Peyer's patch (tissue), 4 donors: Measurements from ENCODE around the gene MYO3B. TPM values are rescaled to one million over a fixed set of nuclear protein-coding genes. Genes with fewer than 3 reads are reported as not detected.

ENCODE experiments used
- DNase-seq, 3 donors: peaks; one replicate each; pipeline ENCODE4 v3.0.0-alpha.2; 2017 to 2019
- H3K27ac ChIP-seq, 4 donors: fragments of 200-600 bp; sonication (generic); one replicate each; pipeline ENCODE4 v1.5.1; 2016 to 2019
- H3K27me3 ChIP-seq, 2 donors: fragments of 200-600 bp; sonication (generic); one replicate each; pipeline ENCODE4 v1.5.1; 2019
- H3K36me3 ChIP-seq, 3 donors: fragments of 200-600 bp; sonication (generic); one replicate each; pipeline ENCODE4 v1.5.1; 2016 to 2019
- H3K4me1 ChIP-seq, 4 donors: fragments of 200-600 bp; sonication (generic); one replicate each; pipeline ENCODE4 v1.5.1; 2016 to 2019
- H3K4me3 ChIP-seq, 4 donors: fragments of 200-600 bp; sonication (generic); 1 replicate in 3 of 4; 2 replicates in 1 of 4; pipeline ENCODE4 v1.5.1; 2016 to 2019; ENCODE audit warnings: mild to moderate bottlenecking in 1 of 4
- H3K9me3 ChIP-seq, 4 donors: fragments of 200-600 bp; sonication (generic); one replicate each; pipeline ENCODE4 v1.5.1; 2016 to 2019; ENCODE audit warnings: mild to moderate bottlenecking in 1 of 4
- POLR2A ChIP-seq, 2 donors: fragments of 450-650 bp; IDR thresholded peaks; one replicate each; pipeline ENCODE4 v1.5.1; 2017; ENCODE audit warnings: antibody characterized with exemption in 2 of 2, mild to moderate bottlenecking in 2 of 2, moderate library complexity in 2 of 2
- total RNA-seq, 4 donors: library from RNA; depleted of rRNA; stranded (reverse); fragments of >200 nt; gene quantifications; one replicate each; pipeline ENCODE4 v1.1.0, GENCODE V29; 2016
- TF ChIP-seq, protein P1 (sequence below), 6 experiments: fragments of 450-650 bp in 4 of 6; fragments of 200-600 bp in 2 of 6; sonication (generic) in 1 of 6; IDR thresholded peaks; one replicate each; pipeline ENCODE4 v1.5.1; 2017 to 2019; ENCODE audit warnings: antibody characterized with exemption in 6 of 6, mild to moderate bottlenecking in 3 of 6, moderate library complexity in 1 of 6

MYO3B gene
- total RNA-seq, 4 donors from 2014 or later, result not detected

DNA sequence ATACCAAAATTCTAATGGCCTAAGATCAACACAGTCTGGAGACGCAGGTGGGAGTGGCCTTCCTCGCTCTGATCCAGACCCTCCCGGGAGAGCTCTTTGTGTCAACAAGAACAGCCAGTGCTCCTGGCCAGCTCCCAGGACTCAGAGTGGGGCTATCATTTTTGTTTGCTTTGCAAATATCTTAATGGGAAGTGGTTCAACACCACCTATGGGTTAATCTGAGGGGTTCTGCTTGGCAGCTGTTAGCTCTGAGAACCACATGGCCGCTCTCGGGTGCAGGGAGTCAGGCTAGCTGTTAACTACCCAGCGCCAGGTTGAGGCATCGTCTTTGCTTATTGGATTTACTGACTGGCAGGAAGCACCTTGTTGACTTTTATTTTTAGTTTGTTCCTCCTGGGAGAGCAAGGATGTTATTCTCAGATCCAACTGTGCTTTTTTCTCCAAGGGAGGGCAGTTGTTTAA, 352.4 kb downstream of the MYO3B start:
- Histone ChIP-seq H3K9me3 (no peaks in the 10 kb centered on the region), H3K27me3 (no peaks in the 10 kb centered on the region), H3K27ac (peak overlapping the region in 2 of 4 donors; percentile 46 to 50), H3K4me3 (peak overlapping the region in 1 of 4 donors; percentile 11), H3K36me3 (no peaks in the 10 kb centered on the region), H3K4me1 (peaks cover 0 to 8% (median 0%) of the 10 kb centered on the region in 4 donors)
- DNase-seq, result peak; percentile 22 to 83 (median 73)
- TF ChIP-seq, protein P1, sequence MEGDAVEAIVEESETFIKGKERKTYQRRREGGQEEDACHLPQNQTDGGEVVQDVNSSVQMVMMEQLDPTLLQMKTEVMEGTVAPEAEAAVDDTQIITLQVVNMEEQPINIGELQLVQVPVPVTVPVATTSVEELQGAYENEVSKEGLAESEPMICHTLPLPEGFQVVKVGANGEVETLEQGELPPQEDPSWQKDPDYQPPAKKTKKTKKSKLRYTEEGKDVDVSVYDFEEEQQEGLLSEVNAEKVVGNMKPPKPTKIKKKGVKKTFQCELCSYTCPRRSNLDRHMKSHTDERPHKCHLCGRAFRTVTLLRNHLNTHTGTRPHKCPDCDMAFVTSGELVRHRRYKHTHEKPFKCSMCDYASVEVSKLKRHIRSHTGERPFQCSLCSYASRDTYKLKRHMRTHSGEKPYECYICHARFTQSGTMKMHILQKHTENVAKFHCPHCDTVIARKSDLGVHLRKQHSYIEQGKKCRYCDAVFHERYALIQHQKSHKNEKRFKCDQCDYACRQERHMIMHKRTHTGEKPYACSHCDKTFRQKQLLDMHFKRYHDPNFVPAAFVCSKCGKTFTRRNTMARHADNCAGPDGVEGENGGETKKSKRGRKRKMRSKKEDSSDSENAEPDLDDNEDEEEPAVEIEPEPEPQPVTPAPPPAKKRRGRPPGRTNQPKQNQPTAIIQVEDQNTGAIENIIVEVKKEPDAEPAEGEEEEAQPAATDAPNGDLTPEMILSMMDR (IDR thresholded peaks at IDR 0.05), result peak in 2 of 6 experiments; percentile 8 to 12
- no peak for TF ChIP-seq POLR2A (IDR thresholded peaks at IDR 0.05)

DNA sequence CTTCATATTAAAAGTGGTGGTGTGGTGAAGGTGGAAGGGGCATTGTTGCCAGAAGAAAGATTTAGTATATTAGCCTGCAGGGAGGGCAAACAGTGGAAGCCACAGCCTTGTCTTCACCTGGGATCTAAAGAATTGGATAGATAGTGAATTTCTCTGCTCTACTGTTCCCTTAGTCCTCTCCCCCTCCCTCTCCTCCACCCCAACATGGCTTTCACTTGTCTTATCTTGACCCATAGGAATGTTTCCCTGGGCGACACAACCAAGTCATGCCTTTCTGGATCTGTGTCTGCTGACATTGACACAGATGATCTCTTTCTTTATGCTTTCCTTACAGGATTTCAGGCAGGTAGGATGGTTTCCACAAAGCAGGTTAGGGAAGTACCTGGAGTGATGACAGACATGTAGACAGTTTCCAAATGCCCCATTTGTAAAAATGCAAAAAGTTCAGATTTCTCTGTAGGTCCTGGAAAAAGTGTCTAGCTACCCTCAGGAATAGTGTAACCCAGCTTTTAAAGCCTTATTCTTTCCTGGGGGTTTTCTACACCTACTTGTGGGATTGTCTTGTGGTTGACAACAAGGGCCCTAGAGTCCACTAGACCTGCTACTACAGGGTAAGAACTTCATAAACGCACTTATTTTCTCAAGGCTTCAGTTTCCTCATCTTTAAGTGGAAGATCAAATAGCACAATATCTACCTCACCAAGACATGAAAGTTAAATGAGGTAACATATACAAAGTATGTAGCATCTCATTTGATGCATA, 353.0 kb downstream of the MYO3B start:
- H3K4me3 ChIP-seq, result no peak overlapping the region
- no peaks in the 10 kb centered on the region for H3K9me3 ChIP-seq
- H3K27me3 ChIP-seq, result no peaks in the 10 kb centered on the region
- H3K27ac ChIP-seq, result peak overlapping the region in 2 of 4 donors; percentile 46 to 50
- no peak for TF ChIP-seq POLR2A (IDR thresholded peaks at IDR 0.05)
- TF ChIP-seq, protein P1 (IDR thresholded peaks at IDR 0.05), result no peak
- peaks cover 0 to 8% (median 0%) of the 10 kb centered on the region in 4 donors for H3K4me1 ChIP-seq
- H3K36me3 ChIP-seq, result no peaks in the 10 kb centered on the region
- DNase-seq, result no peak

DNA sequence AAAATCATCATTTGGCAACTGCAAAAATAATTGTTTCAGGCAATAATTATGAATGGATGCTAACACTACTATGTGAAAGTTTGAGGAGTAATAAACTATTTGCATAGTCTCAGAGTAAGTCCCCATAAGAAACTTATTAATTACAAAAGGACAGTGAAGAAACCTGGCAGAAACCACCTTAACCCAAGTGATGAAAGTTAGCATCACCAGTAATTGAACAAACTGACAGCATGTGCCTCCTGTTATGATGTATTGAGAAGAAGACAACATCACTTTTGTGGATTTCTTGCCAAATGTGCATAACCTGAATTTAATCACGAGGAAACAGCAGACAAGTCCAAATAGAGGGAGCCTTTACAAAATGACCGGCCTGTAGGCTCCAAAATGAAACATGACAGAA, 353.9 kb downstream of the MYO3B start:
- no peak overlapping the region for H3K27ac ChIP-seq
- TF ChIP-seq POLR2A (IDR thresholded peaks at IDR 0.05), result no peak
- TF ChIP-seq, protein P1 (IDR thresholded peaks at IDR 0.05), result no peak
- DNase-seq, result no peak
- H3K4me1 ChIP-seq, result peaks cover 0 to 8% (median 0%) of the 10 kb centered on the region in 4 donors
- no peaks in the 10 kb centered on the region for H3K9me3 ChIP-seq
- H3K27me3 ChIP-seq, result no peaks in the 10 kb centered on the region
- H3K36me3 ChIP-seq, result no peaks in the 10 kb centered on the region
- no peak overlapping the region for H3K4me3 ChIP-seq

- no peak overlapping the region for H3K27ac ChIP-seq
- no peaks in the 10 kb centered on the region for H3K9me3 ChIP-seq
- TF ChIP-seq, protein P1 (IDR thresholded peaks at IDR 0.05), result no peak
- TF ChIP-seq POLR2A (IDR thresholded peaks at IDR 0.05), result no peak
- H3K27me3 ChIP-seq, result no peaks in the 10 kb centered on the region
- DNase-seq, result no peak
- H3K36me3 ChIP-seq, result no peaks in the 10 kb centered on the region
- no peak overlapping the region for H3K4me3 ChIP-seq
- H3K4me1 ChIP-seq, result peaks cover 0 to 8% (median 0%) of the 10 kb centered on the region in 4 donors
Observed at GRCh38 chr2:170533156-170533555, 355.2 kb downstream of the MYO3B start.

- no peak for DNase-seq
- TF ChIP-seq, protein P1 (IDR thresholded peaks at IDR 0.05), result no peak
- TF ChIP-seq POLR2A (IDR thresholded peaks at IDR 0.05), result no peak
- Histone ChIP-seq H3K27ac (no peak overlapping the region), H3K36me3 (no peaks in the 10 kb centered on the region), H3K27me3 (no peaks in the 10 kb centered on the region), H3K9me3 (no peaks in the 10 kb centered on the region), H3K4me1 (peaks cover 0 to 7% (median 0%) of the 10 kb centered on the region in 4 donors), H3K4me3 (no peak overlapping the region)
Observed at GRCh38 chr2:170535552-170535951, 357.6 kb downstream of the MYO3B start.
